ENCODE data around the gene IMMT.

Gene IMMT

DNA sequence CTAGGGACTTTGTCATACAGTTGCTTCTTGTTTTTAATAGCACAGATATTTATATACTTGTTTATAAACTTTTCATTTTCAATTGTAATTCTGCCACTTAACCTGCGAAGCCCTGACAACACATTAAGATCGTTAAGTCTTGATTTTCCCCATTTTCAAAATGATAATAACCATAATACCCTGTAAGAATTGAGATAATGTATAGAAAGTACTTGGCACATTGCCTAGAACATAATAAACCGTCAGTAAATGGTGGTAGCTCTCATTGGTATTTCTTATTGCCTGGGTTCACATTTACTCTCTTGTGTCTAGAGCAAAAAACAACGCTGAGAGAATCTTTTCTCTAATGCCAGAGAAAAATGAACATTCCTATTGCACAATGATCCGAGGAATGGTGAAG lies 70.6 kb downstream of the IMMT start:
- no peaks in the 10 kb centered on the region for H3K4me1 ChIP-seq
- no peaks in the 10 kb centered on the region for H3K27me3 ChIP-seq (ENCODE audit: control insufficient read depth, insufficient read depth, low read length)
- H2AFZ ChIP-seq: no peak overlapping the region
- H3K79me2 ChIP-seq: no peaks in the 10 kb centered on the region
- no peak overlapping the region for H3K4me2 ChIP-seq (ENCODE audit: low read length)
- no peaks in the 10 kb centered on the region for H3K9me3 ChIP-seq (ENCODE audit: control insufficient read depth, low read length)
- TF ChIP-seq CTCF (IDR thresholded peaks at IDR 0.05): no peak
- no peak overlapping the region for H3K27ac ChIP-seq
- H3K36me3 ChIP-seq (ENCODE audit: control insufficient read depth, insufficient read depth, low read length): no peaks in the 10 kb centered on the region
- no peak overlapping the region for H3K9ac ChIP-seq
- H3K4me3 ChIP-seq (ENCODE audit: low read depth, low read length): no peak overlapping the region

GRCh38 chr2:86123328-86123925 lies 71.8 kb downstream of the IMMT start:
- Histone ChIP-seq H3K4me1 (no peaks in the 10 kb centered on the region), H3K4me2 (ENCODE audit: low read length) (no peak overlapping the region), H3K27me3 (ENCODE audit: control insufficient read depth, insufficient read depth, low read length) (no peaks in the 10 kb centered on the region), H3K4me3 (ENCODE audit: low read depth, low read length) (no peak overlapping the region), H3K79me2 (no peaks in the 10 kb centered on the region), H3K27ac (no peak overlapping the region), H3K9me3 (ENCODE audit: control insufficient read depth, low read length) (no peaks in the 10 kb centered on the region), H3K9ac (no peak overlapping the region), H2AFZ (no peak overlapping the region), H3K36me3 (ENCODE audit: control insufficient read depth, insufficient read depth, low read length) (no peaks in the 10 kb centered on the region)
- no peak for TF ChIP-seq CTCF (IDR thresholded peaks at IDR 0.05)

DNA sequence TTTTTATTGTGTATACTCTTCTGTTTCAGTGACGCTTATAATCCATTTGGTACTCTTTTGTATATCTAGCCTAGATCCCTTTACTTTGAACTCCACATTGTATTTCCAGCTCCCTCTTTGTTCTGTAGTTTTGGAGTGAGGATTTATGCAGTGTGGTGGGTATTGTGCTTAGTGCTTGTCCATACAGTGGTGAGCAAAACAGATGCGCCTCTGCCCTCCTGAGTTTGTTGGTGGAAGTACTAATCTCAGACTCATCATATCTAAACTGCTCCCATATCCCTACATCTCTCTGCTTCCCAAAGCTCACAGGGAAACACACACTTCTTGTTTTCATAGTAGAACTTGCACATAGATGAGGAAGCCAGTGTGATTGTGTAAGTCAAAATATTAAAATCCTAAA lies 77.1 kb downstream of the IMMT start:
- Histone ChIP-seq H3K36me3 (ENCODE audit: control insufficient read depth, insufficient read depth, low read length) (no peaks in the 10 kb centered on the region), H3K79me2 (no peaks in the 10 kb centered on the region), H3K27ac (no peak overlapping the region), H2AFZ (no peak overlapping the region), H3K9ac (no peak overlapping the region), H3K4me3 (ENCODE audit: low read depth, low read length) (no peak overlapping the region), H3K27me3 (ENCODE audit: control insufficient read depth, insufficient read depth, low read length) (no peaks in the 10 kb centered on the region), H3K4me2 (ENCODE audit: low read length) (no peak overlapping the region), H3K4me1 (no peaks in the 10 kb centered on the region), H3K9me3 (ENCODE audit: control insufficient read depth, low read length) (no peaks in the 10 kb centered on the region)
- TF ChIP-seq CTCF (IDR thresholded peaks at IDR 0.05): no peak

- Histone ChIP-seq H3K36me3 (ENCODE audit: control insufficient read depth, insufficient read depth, low read length) (no peaks in the 10 kb centered on the region), H3K4me2 (ENCODE audit: low read length) (peak overlapping the region; percentile 82), H3K27ac (no peak overlapping the region), H3K9ac (no peak overlapping the region), H3K79me2 (peaks cover 52% of the 10 kb centered on the region), H3K4me3 (ENCODE audit: low read depth, low read length) (peak overlapping the region; percentile 95), H3K27me3 (ENCODE audit: control insufficient read depth, insufficient read depth, low read length) (no peaks in the 10 kb centered on the region), H3K4me1 (peaks cover 5% of the 10 kb centered on the region), H3K9me3 (ENCODE audit: control insufficient read depth, low read length) (no peaks in the 10 kb centered on the region), H2AFZ (no peak overlapping the region)
- no peak for TF ChIP-seq CTCF (IDR thresholded peaks at IDR 0.05)
These were observed 88.2 kb downstream of the IMMT start for GRCh38 chr2:86107031-86107430.

All from parathyroid adenoma (tissue), 2 donors.